DMS53 (cell line): Measurements from ENCODE around the gene UST.
"Not testable (repeated sequence)": the region's sequence is repeated elsewhere in the genome, so short reads cannot be mapped to it uniquely, and the experiment has no call there.

Source experiments
- DNase-seq: peaks from one replicate; lab custom pipeline; 2025; lab: John Stamatoyannopoulos, UW

UST gene

DNA sequence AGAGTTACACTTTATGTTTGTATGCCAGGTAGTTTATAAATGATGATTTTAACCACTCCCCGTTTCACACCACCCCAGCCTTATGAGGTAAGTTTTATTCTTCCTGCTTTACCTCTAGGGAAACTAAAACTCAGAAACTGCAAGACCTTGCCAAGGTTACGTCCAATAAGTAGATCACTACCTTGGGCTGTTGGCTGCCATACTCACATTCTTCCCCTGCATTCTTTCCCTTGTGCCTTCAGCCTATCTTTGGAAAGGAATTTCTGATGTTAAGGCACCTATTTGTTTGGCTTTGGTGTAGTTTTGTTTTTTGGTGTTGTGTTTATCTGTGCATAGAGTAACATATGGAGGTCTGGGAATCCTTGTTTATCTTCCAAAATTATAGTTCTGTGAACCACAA is 122.1 kb downstream of the UST start:
- no peak for DNase-seq

DNA sequence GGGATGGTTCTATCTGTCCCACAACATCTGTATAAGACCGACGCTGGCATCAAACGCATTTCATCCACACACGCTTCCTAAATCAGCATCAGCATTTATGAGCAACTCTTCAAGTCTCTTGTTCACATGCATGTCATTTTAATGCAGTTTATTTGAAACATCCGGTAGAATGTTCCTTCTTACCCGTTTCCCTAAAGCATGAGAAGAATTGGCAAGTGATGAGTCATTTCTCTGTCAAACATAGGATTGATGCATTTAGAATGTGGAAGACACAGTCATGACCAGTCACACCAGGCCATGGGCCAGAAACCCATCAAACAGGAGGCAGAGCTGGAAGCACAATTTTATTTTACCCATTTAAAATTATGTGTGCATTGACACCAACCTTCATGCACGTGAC is 122.8 kb downstream of the UST start:
- DNase-seq: peak; percentile 5

DNA sequence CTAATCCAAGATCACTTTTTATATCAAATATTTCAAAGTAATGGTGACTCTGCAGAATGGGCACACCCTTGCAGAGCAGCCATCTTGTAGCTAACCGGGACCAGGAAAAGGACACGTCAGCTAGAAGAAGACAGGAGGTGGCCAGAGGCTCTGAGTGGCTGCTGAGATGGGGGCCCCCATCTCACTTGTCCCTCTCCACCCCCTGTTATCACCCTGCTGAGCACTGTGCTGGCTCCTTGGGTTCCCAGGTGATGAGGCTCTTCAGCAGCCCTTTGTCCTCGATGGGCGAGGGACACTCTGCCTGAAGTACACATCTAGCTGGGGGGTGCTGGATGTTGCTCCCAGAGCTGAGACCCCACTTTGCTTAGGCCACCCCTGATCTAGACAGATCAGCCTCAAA is 126.3 kb downstream of the UST start:
- DNase-seq: no peak

DNA sequence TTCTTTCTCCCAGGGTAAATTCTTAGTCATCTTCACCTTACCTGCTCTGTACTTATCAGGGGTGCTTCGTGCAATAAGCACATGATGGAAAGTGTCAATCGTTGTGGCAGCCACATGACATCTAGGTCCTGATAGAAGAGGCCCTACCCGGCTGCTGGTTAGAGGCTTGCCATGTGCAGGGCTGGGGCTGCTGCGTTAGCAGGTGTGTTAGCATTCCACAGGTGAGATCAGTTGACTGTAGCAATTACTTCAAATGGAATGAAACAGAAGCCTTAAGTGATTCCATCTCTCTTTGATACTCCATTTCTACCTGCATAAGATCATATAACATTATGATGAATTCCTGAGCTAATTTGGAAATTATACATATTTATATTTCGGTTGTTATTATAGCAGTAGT is 127.0 kb downstream of the UST start:
- no peak for DNase-seq

DNA sequence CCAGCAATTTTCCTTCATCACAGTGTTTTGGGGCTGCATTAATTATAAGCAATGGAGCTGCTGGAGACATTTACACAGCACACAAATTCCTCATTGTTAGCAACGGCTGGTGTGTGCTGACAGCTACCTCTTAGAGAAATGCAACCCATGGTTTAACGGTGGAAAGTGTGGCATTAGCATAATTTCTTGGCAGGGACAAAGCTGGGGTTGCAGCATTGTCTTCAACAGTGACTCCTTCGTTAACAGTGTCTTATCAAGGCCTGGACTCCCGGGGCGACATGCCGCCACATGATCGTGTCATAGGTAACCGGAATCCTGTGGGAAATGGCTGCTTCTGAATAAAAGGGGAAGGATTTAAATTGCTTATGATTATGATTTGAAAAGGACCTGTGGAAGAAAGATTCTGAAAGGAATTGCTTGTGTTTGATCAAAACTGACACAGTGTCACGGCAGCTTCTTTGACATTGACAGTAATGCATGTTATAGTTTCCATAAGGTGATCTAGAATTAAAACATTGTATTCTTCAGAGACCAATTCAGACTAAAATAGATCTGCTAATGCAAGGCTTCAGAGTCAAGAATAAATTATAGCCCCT is 128.0 kb downstream of the UST start:
- no peak for DNase-seq

DNA sequence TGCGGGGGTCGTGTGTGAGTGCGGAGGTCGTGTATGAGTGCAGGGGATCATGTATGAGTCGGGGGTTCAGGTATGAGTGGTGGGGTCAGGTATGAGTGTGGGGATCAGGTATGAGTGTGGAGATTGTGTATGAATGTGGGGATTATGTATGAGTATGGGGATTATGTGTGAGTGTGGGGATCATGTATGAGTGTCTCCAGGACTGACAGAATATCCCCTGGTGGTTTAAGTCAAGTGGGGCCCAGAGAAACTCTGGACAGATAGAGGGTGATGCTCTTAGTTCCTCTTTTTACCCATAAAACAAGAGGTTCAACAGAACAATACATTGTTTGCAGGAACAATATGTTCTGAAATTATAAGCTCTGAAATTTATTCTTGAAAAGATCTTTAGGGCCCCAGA is 131.9 kb downstream of the UST start:
- no peak for DNase-seq

DNA sequence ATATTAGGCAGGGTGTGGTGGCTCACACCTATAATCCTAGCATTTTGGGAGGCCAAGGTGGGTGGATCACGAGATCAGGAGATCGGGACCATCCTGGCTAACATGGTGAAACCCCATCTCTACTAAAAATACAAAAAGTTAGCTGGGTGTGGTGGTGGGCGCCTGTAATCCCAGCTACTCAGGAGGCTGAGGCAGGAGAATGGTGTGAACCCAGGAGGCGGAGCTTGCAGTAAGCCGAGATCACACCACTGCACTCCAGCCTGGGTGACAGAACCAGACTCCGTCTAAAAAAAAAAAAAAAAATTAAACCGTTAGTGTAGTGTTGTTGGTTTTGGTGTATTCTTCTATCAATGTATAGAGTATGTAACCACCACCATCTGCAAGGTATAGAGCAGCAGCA is 133.9 kb downstream of the UST start:
- DNase-seq: not testable (repeated sequence)

DNA sequence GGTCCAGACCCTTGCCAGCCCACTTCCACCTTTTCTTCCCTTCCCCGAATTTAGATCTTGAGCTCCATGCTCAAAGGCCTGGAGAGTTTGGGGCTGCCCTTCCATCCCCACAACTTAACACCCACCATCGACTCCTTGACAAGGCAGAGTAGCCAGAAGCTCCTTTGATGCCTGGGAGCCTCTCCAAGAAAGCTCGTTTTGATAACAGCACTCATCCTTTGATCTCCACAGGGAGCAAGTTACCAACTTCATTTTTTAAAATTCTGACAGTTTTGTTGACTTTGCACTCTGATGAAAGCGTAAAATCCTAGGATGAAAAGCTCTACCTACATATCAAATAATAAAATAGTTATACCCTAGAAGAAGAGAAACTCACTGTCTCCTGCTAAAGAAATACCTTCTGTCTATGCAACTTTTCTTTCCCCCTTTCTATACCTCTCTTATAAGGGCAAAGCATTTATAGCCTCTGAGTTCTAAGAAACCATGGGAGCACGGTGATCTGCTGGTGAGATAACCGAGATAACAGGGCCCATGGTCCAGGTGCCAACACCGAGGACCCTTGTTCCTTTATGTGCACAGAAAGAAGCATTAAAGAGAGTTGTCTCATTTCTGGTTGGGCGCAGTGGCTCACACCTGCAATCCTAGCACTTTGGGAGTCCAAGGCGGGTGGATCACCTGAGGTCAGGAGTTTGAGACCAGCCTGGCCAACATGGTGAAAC is 134.9 kb downstream of the UST start:
- DNase-seq: no peak

DNA sequence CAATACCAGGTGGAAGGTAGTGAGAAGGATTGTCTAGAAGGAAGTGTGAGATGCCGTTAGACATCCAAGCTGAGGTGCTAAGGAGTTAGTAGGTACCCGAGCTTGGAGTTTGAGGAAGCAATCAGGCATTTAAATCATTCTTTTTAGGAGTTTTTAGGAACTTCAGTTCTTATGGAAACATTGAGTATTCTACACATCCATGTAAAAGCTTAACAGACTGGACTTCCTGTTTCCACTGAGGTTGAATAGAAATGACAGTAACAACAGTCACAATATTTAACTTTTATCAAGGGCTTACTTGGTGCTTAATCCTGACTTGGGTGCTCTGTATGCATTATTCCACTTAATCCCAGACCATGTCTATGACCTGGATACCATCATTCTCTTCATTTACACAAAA is 136.4 kb downstream of the UST start:
- DNase-seq: no peak

DNA sequence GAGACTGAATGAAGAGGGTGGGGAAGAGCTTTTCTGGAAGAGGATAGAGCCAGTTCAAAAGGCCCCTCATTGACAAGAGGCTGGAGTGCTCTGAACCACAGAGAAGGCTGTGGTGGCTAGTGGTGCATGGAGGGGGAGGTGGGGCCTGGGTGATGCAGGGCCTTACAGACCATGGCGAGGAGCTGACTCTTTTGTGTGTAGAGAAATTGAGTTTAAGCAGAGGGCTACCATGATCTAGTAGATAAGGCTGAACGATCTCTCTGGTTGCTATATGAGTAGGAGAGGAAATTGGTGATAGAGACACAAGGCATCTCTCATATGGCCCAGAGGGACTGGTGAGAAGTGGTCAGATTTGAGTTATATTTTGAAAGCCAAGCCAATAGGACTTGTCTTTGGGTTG is 137.6 kb downstream of the UST start:
- no peak for DNase-seq

DNA sequence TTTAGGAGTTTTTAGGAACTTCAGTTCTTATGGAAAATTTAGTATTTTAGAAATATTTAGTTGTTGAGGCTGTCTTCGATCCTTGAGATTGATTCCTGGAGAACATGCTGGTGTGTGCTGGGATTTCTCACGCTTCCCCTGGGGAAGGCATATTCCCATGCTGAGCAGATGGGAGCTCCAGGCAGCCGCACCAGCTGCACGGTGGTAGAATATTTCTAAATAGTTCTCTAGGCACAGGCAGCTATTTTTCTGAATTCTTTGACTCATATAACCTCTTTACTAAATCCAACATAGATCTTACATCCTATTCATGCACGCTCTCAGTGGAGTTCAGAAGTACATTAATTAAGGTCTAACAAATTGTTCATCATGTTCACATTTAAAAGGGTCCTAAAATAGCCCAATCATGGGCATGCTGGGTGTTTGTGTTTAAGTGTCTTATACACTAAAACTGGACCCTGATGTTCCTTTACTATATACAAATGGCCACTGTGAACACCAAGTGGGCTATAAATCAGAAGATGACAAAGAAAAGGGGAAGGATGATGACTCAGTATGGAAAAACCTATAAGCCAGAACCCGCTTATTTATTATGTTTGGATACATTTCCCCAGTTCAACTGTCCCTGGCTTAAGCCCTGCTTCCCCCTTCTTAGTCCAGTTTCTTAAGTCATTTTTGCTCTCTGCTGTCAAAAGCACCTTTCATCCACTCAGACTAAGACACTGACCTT is 138.5 kb downstream of the UST start:
- no peak for DNase-seq

DNA sequence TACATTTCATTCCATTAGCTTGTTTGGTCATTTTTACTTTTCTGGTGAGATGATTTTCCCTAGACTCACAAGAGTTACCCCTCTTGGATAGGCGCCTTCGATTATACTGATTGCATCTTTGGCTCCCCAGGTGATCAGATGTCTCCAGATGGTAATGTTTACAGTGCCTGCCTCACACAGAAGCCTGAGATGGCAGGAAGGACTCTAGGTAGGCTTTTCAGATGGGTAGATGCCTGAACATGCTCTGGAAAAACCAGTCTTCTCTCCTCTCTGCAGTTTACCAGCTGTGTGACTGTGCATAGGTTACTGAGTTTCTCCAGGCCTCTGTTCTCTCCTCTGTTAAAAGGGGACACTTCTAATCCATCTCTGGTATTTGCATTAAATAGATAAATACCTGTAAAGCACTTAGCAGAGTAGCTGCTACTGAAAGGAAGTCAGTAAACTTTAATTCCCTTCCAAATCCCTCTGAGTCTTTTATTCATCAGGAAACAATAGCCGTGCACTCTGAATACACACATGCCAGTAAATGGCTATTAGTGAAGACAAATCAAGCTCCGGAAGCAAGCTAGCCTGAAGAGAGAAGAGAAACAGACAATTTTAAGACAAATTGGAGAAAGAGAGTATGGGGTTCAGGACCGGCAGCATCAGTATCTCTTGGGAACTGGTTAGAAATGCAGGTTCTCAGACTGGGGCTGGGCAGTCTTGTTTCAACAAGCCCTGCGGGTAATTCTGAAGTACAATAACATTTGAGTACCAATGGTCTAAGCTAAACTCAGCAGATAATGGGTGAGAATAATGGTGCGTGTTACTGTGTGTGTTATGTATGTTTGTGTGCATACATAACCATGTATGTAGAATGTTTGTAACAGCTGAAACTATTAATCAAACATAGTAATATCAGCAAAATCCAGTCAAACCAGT is 139.4 kb downstream of the UST start:
- DNase-seq: no peak

DNA sequence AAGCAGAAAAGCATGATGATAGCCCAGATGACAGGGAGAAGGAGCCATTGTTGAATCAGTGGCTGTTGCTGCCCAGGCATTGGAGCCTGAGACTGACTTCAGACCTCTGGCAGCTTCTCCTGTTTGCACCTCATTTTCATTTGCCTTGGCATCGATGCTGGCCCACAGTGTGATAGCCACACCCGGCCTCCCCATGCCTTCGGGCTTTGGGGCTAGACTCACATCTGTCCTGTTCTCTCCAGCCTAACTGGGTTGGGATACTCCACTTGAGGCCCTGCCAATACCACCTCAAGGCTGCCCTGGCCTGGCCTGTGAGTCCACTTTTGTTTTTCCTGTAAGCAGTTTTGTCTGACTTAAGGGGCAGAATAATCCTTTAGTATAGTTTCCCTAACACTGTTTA is 140.4 kb downstream of the UST start:
- no peak for DNase-seq

DNA sequence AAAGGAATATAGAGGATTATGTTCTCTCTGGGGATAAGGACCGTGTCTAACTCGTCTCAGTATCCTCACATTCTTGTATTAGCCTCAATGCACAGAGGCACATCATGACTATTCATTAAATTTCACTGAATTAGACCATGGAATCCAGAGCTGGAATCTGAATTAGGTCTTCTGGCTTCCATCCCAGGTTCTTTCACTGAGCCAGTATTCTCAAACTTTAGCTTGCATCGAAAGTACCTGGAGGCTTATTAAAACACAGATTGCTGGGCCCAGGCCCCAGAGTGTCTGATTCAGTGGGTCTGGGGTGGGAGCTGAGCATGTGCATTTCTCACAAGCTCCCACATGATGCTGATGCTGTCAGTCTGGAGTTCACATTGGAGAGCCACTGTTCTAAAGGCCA is 142.0 kb downstream of the UST start:
- no peak for DNase-seq

DNA sequence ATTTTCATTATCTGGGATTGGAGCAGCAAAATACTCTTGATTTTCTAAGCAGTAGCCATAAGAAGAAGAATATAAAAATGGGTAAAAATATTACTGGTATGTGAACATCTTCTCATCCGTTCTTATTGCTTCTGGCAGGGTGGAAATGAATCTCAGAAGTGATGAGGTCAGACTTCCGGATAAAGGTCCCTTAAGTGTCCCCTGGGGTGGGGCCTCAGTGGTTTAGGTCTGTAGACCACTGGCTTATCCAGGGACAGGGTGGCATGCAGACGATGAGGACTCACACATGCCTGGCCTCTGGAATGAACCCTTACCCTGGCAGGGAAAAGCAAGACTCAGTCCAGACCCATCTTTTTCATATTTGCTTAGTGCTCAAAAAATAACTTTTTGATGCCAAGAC is 143.3 kb downstream of the UST start:
- no peak for DNase-seq

DNA sequence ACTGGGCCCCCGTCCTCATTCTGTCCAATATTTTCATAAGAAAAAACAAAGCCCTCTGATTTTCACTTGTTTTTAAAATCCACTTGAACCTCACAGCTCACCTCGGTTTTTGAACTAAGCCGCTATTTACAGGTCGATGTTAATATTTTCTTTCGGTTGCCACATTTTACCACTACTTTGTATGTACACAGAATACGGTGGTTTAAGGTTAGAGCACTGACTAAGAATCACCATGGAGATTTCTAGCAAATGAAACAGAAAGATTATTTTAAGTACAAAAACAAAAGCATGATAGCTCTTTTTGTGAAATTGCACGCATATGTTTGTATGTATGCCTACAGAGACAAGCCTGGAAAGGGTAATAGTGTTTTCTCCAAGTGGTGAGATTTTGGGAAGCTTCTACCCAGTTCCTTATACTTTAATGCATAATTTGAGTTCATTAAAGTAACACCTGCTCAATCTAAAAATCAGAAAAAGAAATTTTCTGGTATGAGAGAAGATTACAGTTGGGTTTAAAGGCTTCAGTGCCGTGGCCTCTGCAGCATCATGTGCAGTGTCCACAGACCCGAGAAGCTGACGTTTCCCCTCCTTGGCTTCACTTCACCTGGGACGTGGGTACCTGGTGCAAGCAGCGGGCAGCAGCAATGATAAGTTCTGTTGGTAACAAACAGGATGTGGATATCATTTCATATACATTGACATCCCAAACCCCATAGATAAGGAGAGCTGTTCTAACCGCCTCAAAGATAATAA is 144.0 kb downstream of the UST start:
- no peak for DNase-seq

DNA sequence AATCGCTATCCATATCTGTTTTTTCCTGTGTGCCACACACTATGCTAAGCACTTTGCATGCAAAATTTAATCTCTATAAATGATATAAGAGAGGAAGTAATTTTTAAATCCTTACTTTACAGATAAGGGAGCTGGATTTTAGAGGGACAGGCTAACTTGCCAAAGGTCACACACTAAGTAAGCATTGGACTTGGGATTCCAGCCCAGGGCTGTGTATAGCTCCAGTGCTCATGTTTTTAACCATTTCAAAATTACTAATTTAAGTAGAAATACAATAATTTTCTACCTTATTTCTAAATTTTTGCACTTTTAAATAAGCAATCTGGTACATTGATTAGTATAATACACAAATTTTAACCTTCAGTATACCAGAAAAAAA is 144.6 kb downstream of the UST start:
- no peak for DNase-seq

DNA sequence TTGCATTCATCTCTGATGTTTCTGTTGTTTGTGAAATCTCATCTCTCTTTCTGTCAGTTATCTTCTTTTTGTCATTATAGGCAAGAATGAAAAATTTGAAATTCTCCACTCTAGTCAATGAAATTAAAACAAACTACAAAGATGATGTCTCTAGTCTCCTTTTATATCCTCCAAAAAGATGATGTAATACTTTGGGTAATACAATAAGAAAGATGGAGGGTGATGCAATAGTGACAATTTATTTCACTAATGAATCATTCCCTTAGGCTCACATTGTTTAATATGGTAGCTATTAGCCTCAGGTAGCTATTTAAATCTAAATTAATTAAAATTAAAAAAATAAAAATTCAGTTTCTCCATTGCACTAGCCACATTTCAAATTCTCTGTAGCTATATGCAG is 145.4 kb downstream of the UST start:
- DNase-seq: no peak

DNA sequence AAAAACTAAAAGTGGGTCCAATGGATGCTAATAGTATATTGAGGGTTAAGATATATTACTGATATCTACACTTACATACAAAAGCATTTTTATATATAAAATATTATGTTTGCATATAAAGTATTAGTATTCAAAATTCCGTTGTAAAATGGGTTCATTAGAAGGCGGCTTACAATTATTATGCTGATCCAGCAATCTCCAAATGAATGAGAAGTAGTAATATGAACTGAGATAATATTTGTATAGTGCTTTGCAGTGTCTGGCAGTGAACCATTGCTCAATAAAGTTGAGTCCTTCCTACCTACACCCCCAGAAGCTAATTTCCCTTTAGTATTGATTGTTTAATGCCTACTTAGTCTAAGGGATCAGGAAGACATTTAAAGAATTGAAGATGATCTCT is 146.2 kb downstream of the UST start:
- DNase-seq: no peak

DNA sequence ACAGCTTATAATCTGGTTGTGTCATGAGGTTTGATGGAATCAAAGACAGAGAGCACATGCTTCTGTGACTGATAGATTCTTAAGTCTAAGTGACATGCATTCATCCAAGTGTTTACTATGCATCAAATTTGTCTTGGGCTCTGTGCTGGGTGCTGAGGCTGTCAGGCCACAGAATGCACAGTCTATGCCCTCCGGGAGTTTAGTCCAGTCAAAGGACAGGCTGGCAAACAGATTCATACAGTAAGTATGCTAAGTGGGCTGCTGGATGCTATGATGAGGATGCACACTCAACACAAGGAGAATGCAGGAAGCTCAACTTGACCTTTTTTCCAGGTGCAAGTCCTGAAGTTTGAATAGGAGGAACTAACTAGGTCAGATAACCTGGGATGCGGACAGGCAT is 146.7 kb downstream of the UST start:
- DNase-seq: no peak

DNA sequence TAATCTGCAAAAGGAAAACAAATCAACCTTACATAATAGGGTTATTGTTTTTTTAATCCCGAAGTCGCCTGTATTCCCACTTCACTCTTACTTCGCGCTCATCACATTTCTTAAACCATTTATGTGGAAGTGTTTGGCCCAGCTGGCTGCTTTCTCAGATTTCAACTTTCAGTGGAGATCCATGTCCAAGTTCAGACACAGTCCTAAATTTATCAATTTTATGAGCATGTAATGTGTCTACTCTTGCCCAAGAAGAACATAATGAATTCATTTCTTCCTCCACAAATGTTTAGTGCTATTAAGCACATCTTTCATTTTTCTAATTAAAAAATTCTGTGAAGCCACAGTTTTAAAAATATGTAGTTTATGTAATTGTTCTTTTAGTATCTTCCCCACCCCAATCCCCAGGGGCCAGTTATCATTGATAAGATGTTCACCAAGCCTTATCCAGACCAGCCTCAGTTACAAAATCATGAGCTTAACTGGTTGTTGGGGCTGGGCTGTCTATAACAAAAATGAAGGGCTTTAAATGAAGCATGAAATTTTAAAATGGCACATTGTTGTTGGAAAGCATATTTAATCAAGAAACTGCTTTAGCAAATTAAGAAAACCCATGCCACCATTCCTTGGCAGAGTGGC is 151.7 kb downstream of the UST start:
- no peak for DNase-seq
